NCI-H128 (cell line): ENCODE measurements around the gene SCMH1.
"Not testable (repeated sequence)": the region's sequence is repeated elsewhere in the genome, so short reads cannot be mapped to it uniquely, and the experiment has no call there.

Source experiments
- DNase-seq: peaks from one replicate; lab custom pipeline; 2025; ENCODE audit not compliant: unreplicated experiment; lab: John Stamatoyannopoulos, UW

Gene SCMH1

GRCh38 chr1:41215623-41216022 is 26.5 kb downstream of the SCMH1 start:
- DNase-seq, result no peak

GRCh38 chr1:41213341-41213740 is 28.8 kb downstream of the SCMH1 start:
- DNase-seq, result no peak

GRCh38 chr1:41211608-41212007 is 30.5 kb downstream of the SCMH1 start:
- DNase-seq, result not testable (repeated sequence)

GRCh38 chr1:41207053-41207452 is 35.1 kb downstream of the SCMH1 start:
- not testable (repeated sequence) for DNase-seq

GRCh38 chr1:41200728-41201127 is 41.4 kb downstream of the SCMH1 start:
- DNase-seq, result no peak

- no peak for DNase-seq
These were observed 42.7 kb downstream of the SCMH1 start for GRCh38 chr1:41199375-41199774.

GRCh38 chr1:41192456-41193178 is 49.5 kb downstream of the SCMH1 start:
- no peak for DNase-seq

GRCh38 chr1:41184446-41184845 is 57.7 kb downstream of the SCMH1 start:
- DNase-seq, result no peak

GRCh38 chr1:41178230-41178629 is 63.9 kb downstream of the SCMH1 start:
- DNase-seq, result not testable (repeated sequence)

GRCh38 chr1:41175546-41175945 is 66.6 kb downstream of the SCMH1 start:
- no peak for DNase-seq

- no peak for DNase-seq
These were observed 67.9 kb downstream of the SCMH1 start for GRCh38 chr1:41174170-41174569.

- no peak for DNase-seq
These were observed 68.5 kb downstream of the SCMH1 start for GRCh38 chr1:41173651-41174050.

GRCh38 chr1:41171266-41171874 is 70.7 kb downstream of the SCMH1 start:
- no peak for DNase-seq

GRCh38 chr1:41169799-41170180 is 72.3 kb downstream of the SCMH1 start:
- no peak for DNase-seq

- no peak for DNase-seq
These were observed 72.9 kb downstream of the SCMH1 start for GRCh38 chr1:41169066-41169798.

- no peak for DNase-seq
These were observed 74.4 kb downstream of the SCMH1 start for GRCh38 chr1:41167667-41168066.

GRCh38 chr1:41164727-41165126 is 77.4 kb downstream of the SCMH1 start:
- no peak for DNase-seq

GRCh38 chr1:41162441-41162840 is 79.7 kb downstream of the SCMH1 start:
- DNase-seq, result no peak

- no peak for DNase-seq
These were observed 80.3 kb downstream of the SCMH1 start for GRCh38 chr1:41161846-41162245.

GRCh38 chr1:41160498-41161110 is 81.5 kb downstream of the SCMH1 start:
- DNase-seq, result no peak

GRCh38 chr1:41158966-41159365 is 83.1 kb downstream of the SCMH1 start:
- DNase-seq, result no peak
